Thyroid gland (tissue), 4 donors: ENCODE results near the gene QPRT. TPM values are rescaled to one million over a fixed set of nuclear protein-coding genes. Genes with fewer than 3 reads are reported as not detected.

Experiments used
- DNase-seq, 2 donors: peaks; one replicate each; pipeline ENCODE4 v3.0.0-alpha.2; 2019
- H3K27ac ChIP-seq, 3 donors: fragments of 200-600 bp; sonication (generic); 1 replicate in 2 of 3; 2 replicates in 1 of 3; pipeline ENCODE4 v1.5.1; 2016 to 2019; ENCODE audit warnings: mild to moderate bottlenecking in 1 of 3, moderate library complexity in 1 of 3
- H3K27me3 ChIP-seq: fragments of 200-600 bp; sonication (generic); one replicate; pipeline ENCODE4 v1.5.1; 2019
- H3K36me3 ChIP-seq, 2 donors: fragments of 200-600 bp; sonication (generic); one replicate each; pipeline ENCODE4 v1.5.1; 2016 to 2019
- H3K4me1 ChIP-seq, 2 donors: fragments of 200-600 bp; sonication (generic); one replicate each; pipeline ENCODE4 v1.5.1; 2017 to 2019
- H3K4me3 ChIP-seq, 3 donors: fragments of 200-600 bp; sonication (generic); replicated peaks in 1 of 3; 1 replicate in 2 of 3; 2 replicates in 1 of 3; pipeline ENCODE4 v1.5.1; 2016; ENCODE audit warnings: mild to moderate bottlenecking in 1 of 3
- H3K9me3 ChIP-seq: fragments of 200-600 bp; sonication (generic); one replicate; pipeline ENCODE4 v1.5.1; 2017
- POLR2A ChIP-seq, 2 donors: fragments of 450-650 bp; IDR thresholded peaks; one replicate each; pipeline ENCODE4 v1.6.1; 2017; ENCODE audit warnings: antibody characterized with exemption in 2 of 2, mild to moderate bottlenecking in 2 of 2, moderate library complexity in 1 of 2
- WGBS, 2 donors: methylation state at CpG; one replicate each; pipeline ENCODE4 v1.1.5; 2017; 5-methylcytosine and 5-hydroxymethylcytosine counted together
- intact Hi-C: fragments of 100-400 bp; cut with DNase I; formaldehyde crosslinking; loops from one replicate; pipeline ENCODE4 v1.15.1; 2023
- total RNA-seq, 4 donors: library from RNA; depleted of rRNA; stranded (reverse); fragments of >200 nt; gene quantifications; one replicate each; pipeline ENCODE4 v1.2.3, GENCODE V29; 2016
- TF ChIP-seq, protein P1 (sequence below), 6 experiments: fragments of 200-600 bp in 3 of 6; fragments of 450-650 bp in 3 of 6; sonication (generic) in 3 of 6; IDR thresholded peaks; one replicate each; pipeline ENCODE4 v1.5.1; 2016 to 2019; ENCODE audit warnings: antibody characterized with exemption in 6 of 6, mild to moderate bottlenecking in 2 of 6, inconsistent platforms in 1 of 6, moderate library complexity in 1 of 6

The QPRT gene
- total RNA-seq, 4 donors from 2014 or later, result 1.7 to 5.6 (median 3.0) TPM

DNA sequence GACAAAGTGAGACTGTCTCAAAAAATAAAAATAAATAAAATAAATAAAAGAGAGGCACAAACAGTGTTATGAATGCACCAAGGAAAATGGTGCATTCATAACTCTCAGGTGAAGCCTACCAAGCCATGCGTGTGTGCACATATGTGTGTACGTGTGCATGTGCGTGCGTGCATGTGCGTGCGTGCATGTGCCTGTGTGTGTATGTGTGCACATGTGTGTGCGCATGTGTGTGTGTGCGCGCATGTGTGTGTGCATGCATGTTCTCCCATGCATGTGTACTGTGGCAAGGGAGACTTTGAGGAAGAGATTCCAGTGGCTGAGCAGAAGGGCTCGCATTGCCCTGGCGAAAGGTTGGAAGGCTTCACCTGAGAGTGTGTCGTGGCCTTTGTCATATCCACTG lies 11.2 kb upstream of the QPRT start:
- H3K9me3 ChIP-seq, result no peaks in the 10 kb centered on the region
- WGBS, 2 donors, result 96 to 97% methylated on average over 12 of the region's 12 CpGs
- DNase-seq, result no peak
- TF ChIP-seq POLR2A (IDR thresholded peaks at IDR 0.05), result no peak
- TF ChIP-seq, protein P1, sequence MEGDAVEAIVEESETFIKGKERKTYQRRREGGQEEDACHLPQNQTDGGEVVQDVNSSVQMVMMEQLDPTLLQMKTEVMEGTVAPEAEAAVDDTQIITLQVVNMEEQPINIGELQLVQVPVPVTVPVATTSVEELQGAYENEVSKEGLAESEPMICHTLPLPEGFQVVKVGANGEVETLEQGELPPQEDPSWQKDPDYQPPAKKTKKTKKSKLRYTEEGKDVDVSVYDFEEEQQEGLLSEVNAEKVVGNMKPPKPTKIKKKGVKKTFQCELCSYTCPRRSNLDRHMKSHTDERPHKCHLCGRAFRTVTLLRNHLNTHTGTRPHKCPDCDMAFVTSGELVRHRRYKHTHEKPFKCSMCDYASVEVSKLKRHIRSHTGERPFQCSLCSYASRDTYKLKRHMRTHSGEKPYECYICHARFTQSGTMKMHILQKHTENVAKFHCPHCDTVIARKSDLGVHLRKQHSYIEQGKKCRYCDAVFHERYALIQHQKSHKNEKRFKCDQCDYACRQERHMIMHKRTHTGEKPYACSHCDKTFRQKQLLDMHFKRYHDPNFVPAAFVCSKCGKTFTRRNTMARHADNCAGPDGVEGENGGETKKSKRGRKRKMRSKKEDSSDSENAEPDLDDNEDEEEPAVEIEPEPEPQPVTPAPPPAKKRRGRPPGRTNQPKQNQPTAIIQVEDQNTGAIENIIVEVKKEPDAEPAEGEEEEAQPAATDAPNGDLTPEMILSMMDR (IDR thresholded peaks at IDR 0.05), result no peak
- intact Hi-C loops, result no loop called here
- H3K36me3 ChIP-seq, result no peaks in the 10 kb centered on the region
- H3K27me3 ChIP-seq, result no peaks in the 10 kb centered on the region
- no peak overlapping the region for H3K27ac ChIP-seq
- no peaks in the 10 kb centered on the region for H3K4me1 ChIP-seq
- no peak overlapping the region for H3K4me3 ChIP-seq

DNA sequence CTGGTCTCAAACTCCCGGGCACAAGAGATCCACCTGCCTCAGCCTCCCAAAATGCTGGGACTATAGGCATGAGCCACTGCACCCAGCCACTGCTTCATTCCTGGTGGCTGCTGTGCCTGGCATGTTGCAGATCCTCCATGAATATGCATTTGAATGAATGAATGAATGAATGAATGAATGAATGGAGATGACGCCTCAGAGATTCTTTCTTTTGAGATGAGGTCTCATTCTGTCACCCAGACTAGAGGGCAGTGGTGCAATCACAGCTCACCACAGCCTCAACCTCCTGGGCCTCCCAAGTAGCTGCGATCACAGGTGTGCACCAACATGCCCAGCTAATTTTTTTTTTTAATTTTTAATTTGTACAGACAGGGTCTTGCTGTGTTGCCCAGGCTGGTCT lies 10.7 kb upstream of the QPRT start:
- no peak for DNase-seq
- no peaks in the 10 kb centered on the region for H3K27me3 ChIP-seq
- 88 to 96% methylated on average over 3 of the region's 3 CpGs for WGBS, 2 donors
- TF ChIP-seq, protein P1 (IDR thresholded peaks at IDR 0.05), result no peak
- no peak for TF ChIP-seq POLR2A (IDR thresholded peaks at IDR 0.05)
- no peaks in the 10 kb centered on the region for H3K9me3 ChIP-seq
- no peaks in the 10 kb centered on the region for H3K4me1 ChIP-seq
- no peak overlapping the region for H3K4me3 ChIP-seq
- no peaks in the 10 kb centered on the region for H3K36me3 ChIP-seq
- no peak overlapping the region for H3K27ac ChIP-seq
- intact Hi-C loops, result no loop called here

DNA sequence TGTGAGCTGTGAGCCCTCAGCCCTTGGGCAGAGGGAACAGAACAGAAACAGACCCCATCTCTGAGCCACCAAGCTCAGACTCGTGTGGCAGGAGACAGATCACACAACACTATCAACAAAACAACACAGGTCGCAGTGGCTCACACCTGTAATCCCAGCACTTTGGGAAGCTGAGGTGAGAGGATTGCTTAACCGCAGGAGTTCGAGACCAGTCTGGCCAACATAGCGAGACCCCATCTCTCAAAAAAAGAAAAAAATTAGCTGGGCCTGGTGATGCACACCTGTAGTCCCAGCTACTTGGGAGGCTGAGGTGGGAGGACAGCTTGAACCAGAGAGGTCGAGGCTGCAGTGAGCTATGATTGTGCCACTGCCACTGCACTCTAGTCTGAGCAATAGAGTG lies 5.5 kb upstream of the QPRT start:
- no peak for DNase-seq
- peaks cover 0 to 4% of the 10 kb centered on the region in 2 donors for H3K4me1 ChIP-seq
- no peak overlapping the region for H3K27ac ChIP-seq
- H3K27me3 ChIP-seq, result no peaks in the 10 kb centered on the region
- no peaks in the 10 kb centered on the region for H3K36me3 ChIP-seq
- no peaks in the 10 kb centered on the region for H3K9me3 ChIP-seq
- whole genome bisulfite sequencing, 2 donors, result 94 to 98% methylated on average over 6 of the region's 6 CpGs
- H3K4me3 ChIP-seq, result no peak overlapping the region
- intact Hi-C loops, result no loop called here
- TF ChIP-seq POLR2A (IDR thresholded peaks at IDR 0.05), result no peak
- TF ChIP-seq, protein P1 (IDR thresholded peaks at IDR 0.05), result no peak

DNA sequence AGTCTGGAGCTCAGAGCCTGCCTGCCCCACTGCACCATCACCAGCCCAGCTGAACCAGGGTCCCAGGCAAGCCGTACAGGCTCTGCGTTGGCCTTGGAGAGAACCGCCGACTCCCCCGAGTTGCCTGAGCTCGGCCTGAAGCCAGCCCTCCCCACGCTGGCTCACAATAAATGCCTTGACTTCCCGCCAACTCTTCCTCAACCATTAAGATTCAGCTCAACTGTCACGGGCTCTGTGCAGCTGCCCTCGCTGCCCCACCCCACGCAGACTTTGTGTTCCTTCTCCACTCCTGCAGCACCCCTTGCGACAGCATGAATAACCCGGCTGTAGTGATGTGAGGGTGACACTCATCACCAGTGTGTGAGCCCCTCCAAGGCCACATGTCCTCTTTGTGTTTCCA lies 4.8 kb upstream of the QPRT start:
- DNase-seq, result peak; percentile 57 to 61
- no peak overlapping the region for H3K27ac ChIP-seq
- no peak for TF ChIP-seq POLR2A (IDR thresholded peaks at IDR 0.05)
- TF ChIP-seq, protein P1 (IDR thresholded peaks at IDR 0.05), result no peak

DNA sequence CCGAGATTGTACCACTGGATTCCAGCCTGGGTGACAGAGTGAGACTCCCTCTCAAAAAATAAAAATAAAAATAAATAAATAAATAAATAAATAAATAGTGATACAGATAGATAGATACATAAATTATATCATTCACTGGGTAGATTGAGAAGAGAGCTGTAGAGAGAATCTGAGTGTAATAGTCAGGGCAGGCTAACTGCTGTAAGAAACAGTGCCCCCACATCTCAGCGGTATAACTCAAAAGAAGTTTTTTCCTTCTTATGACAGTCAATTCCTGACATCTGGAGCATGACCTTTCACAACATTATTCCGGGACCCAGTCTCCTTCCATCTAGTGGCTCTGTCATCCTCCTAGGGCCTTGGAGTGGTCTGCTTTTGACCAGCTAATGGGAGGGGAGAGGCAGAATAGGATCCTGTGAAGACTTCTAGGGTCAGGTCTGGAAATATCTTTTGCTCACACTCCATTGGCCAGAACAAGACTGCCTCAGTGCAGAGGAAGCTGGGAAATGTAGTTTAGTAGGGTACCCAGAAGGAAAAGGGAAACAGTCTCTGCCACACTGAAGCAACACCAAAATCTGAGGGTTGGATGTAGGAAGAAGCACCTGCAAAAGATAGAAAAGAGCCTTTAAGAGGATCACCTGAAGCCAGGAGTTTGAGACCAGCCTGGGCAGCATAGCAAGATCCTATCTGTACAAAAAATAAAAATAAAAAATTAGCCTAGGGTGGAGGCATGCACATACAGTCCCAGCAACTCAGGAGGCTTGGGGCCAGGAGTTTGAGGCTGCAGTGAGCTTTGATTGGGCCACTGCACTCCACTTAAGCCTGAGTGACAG lies 3.0 kb upstream of the QPRT start:
- Histone ChIP-seq H3K27me3 (no peaks in the 10 kb centered on the region), H3K27ac (no peak overlapping the region), H3K4me1 (peaks cover 0 to 4% of the 10 kb centered on the region in 2 donors), H3K9me3 (no peaks in the 10 kb centered on the region), H3K4me3 (no peak overlapping the region), H3K36me3 (no peaks in the 10 kb centered on the region)
- no peak for DNase-seq
- WGBS, 2 donors, result 54 to 61% methylated on average over 3 of the region's 3 CpGs
- intact Hi-C loops, result no loop called here
- TF ChIP-seq POLR2A (IDR thresholded peaks at IDR 0.05), result no peak
- TF ChIP-seq, protein P1 (IDR thresholded peaks at IDR 0.05), result no peak

More for the DNA sequence above, 4.8 kb upstream of the QPRT start:
- H3K4me3 ChIP-seq, result no peak overlapping the region
- H3K27me3 ChIP-seq, result no peaks in the 10 kb centered on the region
- no peaks in the 10 kb centered on the region for H3K9me3 ChIP-seq
- 37 to 44% methylated on average over 7 to 12 of the region's 13 CpGs for WGBS, 2 donors
- intact Hi-C loops, result no loop called here
- peaks cover 0 to 4% of the 10 kb centered on the region in 2 donors for H3K4me1 ChIP-seq
- no peaks in the 10 kb centered on the region for H3K36me3 ChIP-seq
